Stimulated activated CD8-positive, alpha-beta memory T cell treated with anti-CD3 and anti-CD28 coated beads, Interleukin-2, amount 100 ng/mL, for 48 hours (primary cell): Measurements from ENCODE around the gene AIPL1.

ENCODE experiments used
- DNase-seq, 2 donors: peaks; one replicate each; pipeline ENCODE4 v3.0.0-alpha.2; 2020; ENCODE audit warnings: low read depth in 2 of 2

Gene AIPL1

DNA sequence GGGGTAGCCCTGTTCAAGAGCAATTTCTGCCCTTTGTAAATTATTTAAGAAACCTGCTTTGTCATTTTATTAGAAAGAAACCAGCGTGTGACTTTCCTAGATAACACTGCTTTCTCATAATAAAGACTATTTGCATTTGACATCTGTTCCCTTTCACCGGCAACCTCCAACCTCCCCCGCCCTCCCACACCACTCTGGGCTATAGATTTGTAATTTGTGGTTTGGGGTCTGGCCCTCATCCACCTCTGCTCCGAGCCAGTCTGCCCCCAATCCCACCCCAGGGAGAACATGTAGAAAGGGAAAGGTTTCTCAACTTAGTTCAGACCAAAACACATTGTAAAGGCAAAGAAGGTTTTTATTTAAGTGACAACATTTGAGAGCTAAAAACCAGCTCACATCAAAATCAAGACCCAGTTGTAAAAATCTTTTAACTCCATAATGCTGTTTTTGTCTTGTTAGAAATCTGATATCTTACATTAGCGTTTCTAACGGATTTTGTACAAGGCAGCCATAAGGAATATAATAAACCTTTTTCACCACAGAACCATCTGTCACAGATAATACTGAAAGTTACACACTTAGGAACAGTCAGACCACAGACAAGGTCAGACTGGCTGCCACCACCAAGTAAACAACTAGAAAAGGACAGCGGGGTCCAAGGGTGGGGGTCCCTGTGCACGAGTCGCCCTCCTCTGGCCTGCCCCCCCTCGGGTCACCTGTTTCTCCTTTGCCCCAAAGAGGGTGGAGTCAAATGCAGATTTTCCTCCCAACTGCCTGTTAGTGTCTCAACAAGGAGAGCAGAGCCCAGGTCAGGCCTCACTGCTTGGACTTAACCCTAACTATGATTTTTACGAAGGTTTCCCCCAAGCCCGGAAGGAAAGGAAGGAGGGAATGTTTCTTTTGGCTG lies 16.3 kb upstream of the AIPL1 start:
- no peak for DNase-seq

DNA sequence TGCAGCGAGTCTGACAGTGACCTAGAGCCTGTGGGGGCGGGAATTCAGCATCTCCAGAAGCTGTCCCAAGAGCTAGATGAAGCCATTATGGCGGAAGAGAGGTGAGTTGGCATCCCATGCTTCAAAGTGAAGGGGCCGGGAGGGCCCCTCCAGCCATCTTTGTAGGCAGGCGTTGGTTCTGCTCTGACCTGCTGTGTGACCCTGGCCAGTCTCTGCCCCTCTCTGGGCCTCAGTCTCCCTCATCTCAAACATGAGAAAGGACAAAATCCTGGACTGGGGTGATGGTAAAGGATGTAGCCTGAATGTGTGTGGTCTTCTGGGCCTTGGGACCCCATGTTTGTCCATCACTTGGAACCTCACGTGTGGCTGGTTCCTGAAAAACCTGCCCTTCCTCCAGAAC lies 14.4 kb upstream of the AIPL1 start:
- DNase-seq, result no peak

DNA sequence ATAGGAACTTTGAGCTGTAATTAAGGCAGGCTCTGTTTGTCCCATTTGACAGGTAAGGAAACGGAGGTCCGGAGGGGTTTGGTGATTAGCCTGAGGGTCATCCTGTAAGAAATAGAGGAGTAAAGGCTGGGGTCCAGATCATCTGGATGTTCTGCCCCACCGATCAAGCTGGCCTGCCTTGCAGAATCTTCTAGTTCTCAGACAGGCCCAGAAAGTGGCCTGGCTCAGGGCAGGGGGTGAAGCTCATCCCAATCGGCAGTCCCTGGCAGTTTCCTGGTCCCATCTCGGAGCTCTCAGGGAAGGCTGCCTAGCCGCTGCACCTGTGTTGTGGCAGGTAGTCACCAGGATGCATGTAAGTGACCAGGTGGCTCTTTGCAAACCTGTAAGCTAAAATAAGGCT lies 13.6 kb upstream of the AIPL1 start:
- DNase-seq, result no peak

DNA sequence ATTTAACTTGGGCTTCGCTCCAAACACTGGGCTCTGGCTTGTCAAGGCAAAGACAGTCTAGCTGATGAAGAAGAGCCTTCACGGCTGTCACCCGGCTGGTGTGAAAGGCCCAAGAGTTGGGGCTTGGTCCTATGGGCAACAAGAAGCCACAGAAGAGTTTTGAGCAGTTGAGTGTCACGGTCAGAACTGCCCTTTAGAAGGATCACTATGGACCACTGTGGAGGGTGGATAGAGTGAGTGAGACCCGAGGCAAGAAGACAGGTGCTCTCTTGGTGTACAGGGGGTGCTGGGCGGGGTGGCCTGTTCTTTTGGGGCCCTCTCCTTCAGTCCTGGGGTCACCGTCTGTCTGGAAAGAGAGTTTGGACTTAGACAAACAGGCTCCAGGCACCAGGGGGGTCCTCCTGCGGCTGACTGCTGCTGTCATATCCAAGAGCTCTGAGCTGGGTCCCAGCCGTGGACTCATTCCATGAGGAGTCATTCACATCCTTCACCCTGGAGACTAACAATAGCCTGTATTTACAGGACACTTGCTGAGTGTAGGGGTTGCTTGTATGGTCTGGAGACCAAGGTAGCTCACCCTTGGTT lies 11.7 kb upstream of the AIPL1 start:
- no peak for DNase-seq

DNA sequence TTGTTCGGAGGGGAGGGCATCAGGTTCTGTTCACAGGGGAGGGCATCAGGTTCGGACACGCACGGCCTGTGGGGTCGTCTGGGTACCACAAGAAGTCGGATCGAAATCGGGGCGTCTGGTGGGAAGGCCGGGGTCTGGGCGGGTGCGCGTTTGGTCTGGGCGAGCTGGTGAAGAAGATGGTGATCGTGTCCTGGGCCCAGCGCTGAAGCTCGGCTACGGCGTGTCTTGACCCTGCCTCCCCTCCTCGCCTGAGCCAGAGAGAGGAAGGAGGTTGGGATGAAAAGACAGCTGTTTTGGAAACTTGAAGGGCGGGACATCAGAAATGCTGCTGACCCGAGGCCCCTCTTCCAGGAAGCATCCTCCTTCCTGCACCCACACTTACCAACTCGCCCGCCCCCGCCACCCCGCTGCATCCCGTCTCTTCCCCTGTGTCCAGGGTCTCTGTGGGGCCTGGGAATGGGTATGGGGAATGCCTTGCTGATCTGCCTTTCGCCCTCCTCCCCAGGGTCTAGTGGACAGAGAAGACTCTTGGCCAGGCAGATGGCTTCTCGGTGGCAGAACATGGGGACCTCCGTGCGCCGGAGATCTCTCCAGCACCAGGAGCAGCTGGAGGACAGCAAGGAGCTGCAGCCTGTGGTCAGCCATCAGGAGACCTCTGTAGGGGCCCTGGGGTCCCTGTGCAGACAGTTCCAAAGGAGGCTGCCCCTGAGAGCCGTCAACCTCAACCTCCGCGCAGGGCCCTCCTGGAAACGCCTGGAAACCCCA lies 9.8 kb upstream of the AIPL1 start:
- DNase-seq, result no peak

DNA sequence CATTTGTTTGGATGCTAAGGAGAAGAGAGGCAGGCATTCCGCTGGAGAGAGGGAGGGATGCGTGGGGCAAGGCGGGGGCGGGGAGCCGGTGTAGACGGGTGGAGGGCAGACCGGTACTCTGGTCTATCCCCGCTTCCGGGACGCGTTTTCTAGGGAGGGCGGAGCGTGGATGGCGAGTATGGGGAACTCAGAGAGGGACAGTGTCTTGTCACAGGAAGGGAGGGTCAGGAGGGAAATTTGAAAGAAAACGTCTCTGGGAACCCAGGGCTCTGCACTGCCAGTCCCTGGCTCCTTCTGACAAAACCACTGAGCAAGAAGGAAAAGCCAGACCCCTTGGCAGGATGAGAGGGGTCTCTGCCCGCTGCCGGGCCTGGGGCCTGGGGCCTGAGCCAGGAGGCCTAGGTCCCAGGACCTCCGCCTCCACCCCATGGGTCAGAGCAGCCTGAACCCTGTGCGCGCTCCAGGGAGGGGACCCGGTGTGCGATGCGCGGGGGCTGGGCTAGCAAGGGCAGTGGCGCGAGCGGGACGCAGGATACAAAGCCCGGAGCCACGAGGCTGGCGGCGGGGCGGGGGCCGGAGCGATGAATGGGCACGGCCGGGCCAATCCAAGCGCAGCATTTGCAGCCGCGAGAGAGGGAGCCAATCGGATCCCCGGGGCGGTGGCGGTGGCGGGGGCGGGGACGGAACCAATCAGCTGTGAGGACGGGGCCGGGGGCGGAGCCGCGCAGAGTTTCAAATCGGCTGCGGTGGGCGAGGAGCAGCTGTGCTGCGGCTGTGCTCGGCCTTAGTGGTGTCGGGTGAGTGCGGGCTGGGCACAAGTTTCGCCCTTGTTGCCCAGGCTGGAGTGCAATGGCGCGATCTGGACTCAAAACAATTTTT lies 9.0 kb upstream of the AIPL1 start, which contains the start of gene PIMREG:
PIMREG (plus strand) TSS at position 764 of the 879 bp plus-strand sequence. CDS start 656 bp downstream, outside the sequence.
- peak; percentile 90 to 94 for DNase-seq

DNA sequence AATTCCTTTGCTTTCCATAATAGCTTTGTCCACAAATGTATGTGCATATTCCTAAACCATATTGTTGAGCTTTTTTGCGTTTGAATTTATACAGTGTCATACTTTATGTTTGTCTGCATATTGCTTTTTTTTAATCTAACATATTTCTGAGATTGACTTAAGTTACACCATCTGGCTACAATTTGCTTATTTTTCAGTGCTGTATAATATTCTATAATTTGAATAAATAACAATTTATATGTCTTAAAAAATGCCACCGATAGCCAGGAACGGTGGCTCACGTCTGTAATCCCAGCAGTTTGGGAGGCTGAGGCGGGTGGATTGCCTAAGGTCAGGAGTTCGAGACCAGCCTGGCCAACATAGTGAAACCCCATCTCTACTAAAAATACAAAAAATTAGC lies 7.9 kb upstream of the AIPL1 start:
- DNase-seq, result no peak

DNA sequence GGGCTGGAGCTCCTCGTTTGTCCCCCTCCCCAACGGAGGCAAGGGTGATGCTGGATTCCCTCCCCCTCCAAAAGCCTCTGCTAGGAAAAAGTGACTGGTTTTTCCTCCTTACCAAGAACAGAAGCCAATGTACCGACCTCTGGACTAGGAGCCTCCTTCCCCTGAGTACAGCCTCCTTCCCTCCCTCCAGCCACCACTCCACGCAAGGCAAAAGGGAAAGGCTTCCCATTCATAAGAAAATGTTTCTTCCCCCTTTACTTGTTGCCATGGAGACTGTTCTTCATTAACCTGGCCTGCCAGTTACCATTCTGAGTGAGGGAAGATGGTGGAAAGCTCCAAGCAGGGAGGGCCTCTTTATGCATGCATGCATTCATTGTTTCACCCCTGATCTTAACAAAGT lies 5.0 kb upstream of the AIPL1 start:
- no peak for DNase-seq

DNA sequence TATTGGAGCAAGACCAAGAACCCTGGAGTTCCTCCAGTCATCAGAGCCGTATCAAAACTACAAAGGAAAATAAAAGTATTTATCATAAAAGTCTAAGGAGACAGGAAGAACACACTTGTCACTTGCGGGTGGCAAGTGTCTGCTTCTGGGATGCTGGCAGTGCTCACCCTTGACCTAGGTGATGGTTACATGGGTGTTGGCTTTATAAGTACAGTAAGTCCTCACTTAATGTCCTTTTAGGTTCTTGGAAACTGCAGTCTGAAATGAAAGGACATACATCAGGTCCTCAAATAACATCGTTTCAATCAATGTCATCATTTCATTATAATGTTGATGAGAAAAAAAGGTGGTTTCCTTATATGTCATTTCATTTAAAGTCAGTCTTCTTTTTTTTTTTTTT lies 3.0 kb upstream of the AIPL1 start:
- no peak for DNase-seq

DNA sequence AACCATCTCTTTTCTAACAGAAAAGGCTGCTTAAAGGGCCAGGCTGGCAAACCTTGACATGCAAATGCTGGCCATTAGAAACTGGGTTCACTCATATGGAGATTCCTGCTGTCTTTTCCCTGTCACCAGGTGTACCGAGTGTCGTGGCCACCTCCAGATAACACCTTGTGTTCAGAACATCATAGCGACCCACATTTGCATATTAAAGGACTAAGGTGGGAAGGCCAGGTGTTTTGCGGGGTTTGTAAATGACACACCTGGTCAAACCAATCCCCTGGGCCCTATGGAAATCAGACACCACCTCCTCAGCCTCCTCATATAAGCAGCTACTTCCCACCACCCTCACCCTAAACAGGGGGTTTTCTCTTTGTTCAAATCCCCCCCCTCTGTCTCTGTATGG lies 2.5 kb upstream of the AIPL1 start:
- DNase-seq, result no peak

DNA sequence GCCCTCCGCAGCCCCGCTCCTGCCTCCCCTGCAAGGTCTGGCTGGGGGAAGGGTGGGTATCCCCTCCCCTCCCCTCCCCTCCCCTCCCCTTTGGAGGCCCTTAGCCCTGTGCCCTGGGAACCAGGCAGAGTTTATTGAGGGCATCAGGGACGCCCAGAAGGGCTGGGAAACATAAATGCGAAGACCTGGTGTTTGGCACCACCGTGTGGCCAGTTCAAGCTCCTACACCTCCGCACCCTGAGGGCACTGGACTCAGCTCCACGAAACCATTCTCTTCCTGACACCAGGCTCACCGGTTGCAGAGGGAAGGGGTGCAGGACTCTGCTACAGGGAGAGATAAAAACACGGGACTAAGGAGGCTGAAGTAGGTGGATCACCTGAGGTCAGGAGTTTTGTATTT lies 1.0 kb upstream of the AIPL1 start:
- DNase-seq, result peak; percentile 40 to 48

DNA sequence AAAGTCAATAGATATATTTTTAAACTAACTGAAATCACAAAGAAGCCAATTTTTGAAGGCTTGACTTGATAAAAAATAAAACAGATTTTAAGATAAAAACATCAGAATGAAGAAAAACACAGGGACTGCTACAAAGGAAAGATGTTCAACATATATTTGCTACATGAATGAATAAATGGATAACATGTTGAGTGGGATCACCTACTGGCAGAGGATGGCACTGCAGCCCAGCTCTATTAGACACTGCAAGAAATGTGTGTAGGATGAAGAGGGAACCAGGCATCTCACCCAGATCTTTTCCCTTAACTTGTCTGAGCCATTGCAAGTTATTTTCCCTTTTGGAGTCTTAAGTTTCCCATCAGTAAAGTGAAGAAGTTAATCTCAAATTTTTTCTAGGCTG lies 4.2 kb downstream of the AIPL1 start:
- DNase-seq, result no peak

DNA sequence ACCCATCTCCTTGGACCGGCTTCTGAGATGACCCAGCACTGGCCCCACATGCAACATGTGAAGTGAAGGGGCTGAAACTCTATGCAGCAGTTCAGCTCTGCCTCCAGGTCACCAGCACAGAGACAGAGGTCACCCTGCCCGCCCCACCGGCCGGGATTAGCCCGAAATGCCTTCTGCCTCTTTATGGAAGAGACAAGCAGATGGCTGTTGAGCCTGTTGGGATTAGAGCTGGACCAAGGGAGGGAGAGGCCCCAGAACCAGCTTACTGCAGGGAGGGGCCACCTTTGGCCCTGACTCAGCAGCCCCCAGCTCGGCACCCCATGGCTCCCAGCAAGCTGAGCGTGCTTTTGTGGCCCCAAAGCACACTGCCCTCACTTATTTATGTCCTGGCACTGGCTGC lies 5.7 kb downstream of the AIPL1 start:
- no peak for DNase-seq

DNA sequence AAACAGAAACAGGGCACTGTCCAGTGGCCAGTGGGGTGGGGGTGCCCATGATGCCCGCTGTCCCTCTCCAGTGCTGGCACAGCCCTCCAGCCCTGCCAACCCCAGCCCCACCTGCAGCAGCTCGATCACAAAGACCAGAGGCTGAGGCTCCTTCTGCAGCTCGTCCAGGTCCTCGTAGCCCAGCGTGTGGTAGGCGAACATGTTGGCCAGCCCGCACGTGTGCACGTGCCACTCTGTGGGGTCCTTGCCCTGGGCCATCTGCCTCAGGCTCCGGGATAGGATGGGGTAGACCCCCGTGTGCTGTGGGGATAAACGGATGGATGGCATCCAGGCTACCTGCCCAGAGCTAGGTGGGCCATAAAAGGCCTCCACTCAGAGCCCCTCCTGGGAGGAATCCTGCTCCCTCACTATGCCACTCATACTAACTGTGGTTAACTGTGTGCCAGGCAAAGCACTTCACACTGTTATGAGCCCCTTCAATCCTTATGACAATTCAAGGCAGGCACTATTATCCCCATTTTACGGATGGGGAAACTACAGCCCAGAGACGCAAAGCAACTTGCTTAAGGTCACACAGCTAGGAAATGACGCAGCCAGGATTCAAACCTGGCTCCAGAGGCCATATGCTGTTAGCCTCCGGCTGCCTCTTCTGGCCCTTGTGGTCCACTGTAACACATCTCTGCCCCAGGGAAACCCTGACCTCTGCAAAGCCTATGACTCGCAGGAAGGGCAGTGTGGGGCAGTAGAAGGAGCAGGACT lies 6.5 kb downstream of the AIPL1 start:
- no peak for DNase-seq

DNA sequence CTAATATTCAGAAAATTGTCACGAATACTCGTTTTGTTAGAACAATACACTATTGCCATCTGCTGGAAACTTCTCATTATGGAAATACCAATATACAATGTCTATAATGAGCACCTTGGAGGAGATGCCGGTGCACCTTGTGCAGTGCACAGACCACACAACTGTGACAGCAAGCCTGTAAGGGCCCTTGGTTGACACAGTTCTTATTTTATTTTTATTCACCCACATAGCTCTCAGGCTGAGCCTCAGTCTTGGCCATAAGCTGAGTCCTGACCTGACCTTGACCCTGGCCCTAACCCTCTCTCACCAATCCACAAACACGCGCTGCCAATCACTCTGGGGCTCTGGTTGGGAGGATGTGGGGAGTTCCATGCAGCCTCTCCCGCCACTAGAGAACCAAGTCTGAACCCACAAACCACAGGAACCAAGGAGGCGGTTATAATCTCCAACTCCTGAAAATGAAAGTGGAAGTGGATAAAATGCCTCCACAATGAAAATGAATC lies 7.6 kb downstream of the AIPL1 start:
- DNase-seq, result peak; percentile 31 to 36

DNA sequence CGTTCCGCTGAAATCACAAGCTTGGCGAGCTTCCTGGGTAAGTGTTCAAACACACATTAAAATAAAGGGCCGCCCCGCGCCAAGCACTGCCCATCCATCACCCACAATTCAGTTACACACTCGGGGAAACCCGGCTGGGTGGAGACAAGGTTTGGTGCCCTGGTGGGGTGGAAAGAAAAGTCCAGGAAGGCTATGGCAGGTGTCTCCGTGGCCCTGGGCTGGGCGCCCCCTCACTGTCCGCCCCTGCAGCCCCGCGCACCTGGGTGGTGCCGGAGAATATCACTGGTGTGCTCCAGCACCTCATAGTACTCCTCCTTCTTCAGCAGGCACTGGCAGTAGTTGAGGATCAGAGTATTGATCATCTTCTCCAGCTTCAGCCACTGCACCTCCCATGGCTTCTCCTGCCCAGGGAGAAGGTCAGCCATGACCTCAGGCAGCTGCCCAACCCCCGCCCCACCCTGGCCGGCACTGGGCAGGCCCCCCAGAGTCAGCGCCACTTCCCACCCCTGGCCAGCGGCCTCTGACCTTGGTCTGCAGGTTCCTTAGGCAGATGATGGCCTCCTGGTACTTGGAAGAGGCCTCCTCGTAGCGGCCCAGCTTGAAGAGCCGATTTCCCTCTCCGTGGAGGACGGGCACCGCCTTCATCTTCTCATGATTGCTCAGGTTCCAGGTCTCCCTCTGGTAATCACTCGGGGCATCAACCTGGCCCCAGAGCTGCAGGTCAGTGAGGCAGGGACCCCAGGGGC lies 8.4 kb downstream of the AIPL1 start:
- DNase-seq, result no peak

DNA sequence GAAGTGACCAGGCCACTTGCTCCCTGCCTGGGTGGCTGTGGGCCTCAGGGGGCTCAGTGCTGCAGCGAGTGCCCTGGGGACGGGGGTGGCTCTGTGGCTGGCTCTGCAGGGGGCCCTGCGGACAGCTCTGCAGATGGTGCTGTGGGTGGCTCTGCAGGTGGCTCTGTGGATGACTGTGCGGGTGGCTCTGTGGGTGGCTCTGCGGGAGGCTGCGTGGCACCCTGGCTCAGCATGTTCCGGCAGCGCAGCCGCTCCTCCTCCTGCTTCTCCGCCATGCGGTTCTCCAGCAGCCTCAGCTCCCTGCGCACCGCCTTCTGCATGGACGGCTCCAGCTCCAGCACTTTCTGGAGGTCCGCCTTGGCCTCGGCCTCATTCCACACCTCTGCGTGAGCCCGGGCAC lies 9.5 kb downstream of the AIPL1 start:
- DNase-seq, result no peak

DNA sequence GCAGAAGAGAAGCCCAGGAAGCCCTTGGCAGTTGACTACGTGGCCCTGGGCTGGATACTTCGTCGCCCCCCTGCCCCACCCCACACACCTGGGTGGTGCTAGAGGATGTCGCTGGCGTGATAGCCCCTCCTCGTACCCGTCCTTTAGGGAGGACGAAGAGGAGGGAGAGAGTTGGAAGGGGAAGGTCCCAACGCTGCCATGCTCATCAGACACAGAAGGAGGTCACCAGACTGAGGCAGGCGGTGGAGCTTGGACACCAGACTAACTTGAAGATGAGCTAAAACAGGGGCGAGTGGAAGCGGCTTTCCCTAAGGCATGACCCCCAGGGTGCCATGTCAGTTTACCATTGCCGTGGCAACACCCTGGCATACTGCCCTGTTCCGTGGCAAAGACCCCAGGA lies 11.0 kb downstream of the AIPL1 start:
- no peak for DNase-seq

DNA sequence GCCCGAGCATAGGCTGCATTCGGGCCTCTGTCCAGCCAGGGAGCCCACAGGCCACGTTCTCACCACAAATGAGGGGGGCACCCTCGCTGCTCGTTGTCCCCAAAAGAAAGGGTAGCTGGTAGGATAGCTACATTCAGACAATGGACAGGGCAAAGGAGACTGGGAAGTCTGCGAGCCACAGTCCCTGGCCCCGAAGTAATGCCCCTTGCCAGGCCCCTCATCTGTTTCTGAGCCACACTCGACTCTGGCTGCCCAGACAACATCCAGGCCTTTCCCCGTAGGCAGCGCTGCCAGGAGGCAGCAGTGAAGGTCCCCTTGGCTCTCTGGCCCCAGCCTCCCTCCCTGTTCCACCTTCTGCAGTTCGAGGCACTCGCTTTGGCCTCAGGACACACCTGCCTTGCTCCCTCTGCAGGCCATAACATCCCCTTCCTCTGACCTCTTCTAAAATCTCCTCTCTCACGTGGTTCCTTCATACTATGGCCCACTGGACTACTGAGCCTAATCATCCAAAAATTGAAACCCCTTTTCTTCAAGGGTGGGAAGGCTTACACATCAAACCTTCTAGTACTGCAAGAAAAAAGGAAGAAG lies 12.2 kb downstream of the AIPL1 start:
- no peak for DNase-seq
